GM19025 (cell line): ENCODE data around the gene TMEM184A.

Experiments
- ATAC-seq: cut with Tn5 transposase; IDR thresholded peaks from one replicate; pipeline ENCODE4 v1.9.1; 2021; ENCODE audit warnings: mild to moderate bottlenecking, low read depth, moderate library complexity; ENCODE audit not compliant: unreplicated experiment

TMEM184A gene

GRCh38 chr7:1569016-1569415 is 13.0 kb upstream of the TMEM184A start:
- ATAC-seq: no peak

GRCh38 chr7:1567896-1568510 is 12.0 kb upstream of the TMEM184A start:
- no peak for ATAC-seq

- no peak for ATAC-seq
These were observed 11.2 kb upstream of the TMEM184A start for GRCh38 chr7:1567049-1567771.

- no peak for ATAC-seq
These were observed 10.7 kb upstream of the TMEM184A start for GRCh38 chr7:1566687-1567048.

- ATAC-seq: no peak
These were observed 8.6 kb upstream of the TMEM184A start for GRCh38 chr7:1564603-1565022.

- no peak for ATAC-seq
These were observed 8.1 kb upstream of the TMEM184A start for GRCh38 chr7:1563981-1564602.

GRCh38 chr7:1562597-1563051 is 6.6 kb upstream of the TMEM184A start:
- ATAC-seq: no peak

GRCh38 chr7:1562116-1562515 is 6.1 kb upstream of the TMEM184A start:
- ATAC-seq: no peak

- no peak for ATAC-seq
These were observed 5.3 kb upstream of the TMEM184A start for GRCh38 chr7:1561036-1561940.

- no peak for ATAC-seq
These were observed 4.6 kb upstream of the TMEM184A start for GRCh38 chr7:1560620-1561031.

- ATAC-seq: no peak
These were observed 3.9 kb upstream of the TMEM184A start for GRCh38 chr7:1559626-1560590.

- ATAC-seq: no peak
These were observed 3.0 kb upstream of the TMEM184A start for GRCh38 chr7:1558841-1559625.

GRCh38 chr7:1558181-1558811 is 2.3 kb upstream of the TMEM184A start:
- no peak for ATAC-seq

GRCh38 chr7:1557771-1558170 is 1.8 kb upstream of the TMEM184A start:
- no peak for ATAC-seq

- no peak for ATAC-seq
These were observed 1.0 kb upstream of the TMEM184A start for GRCh38 chr7:1557006-1557405.

GRCh38 chr7:1555046-1555812 is 776 bp downstream of the TMEM184A start:
- ATAC-seq: no peak

- ATAC-seq: no peak
These were observed 1.5 kb downstream of the TMEM184A start for GRCh38 chr7:1554333-1555045.
